K562 (cell line): ENCODE data around the gene ARID4B. TPM values are rescaled to one million over a fixed set of nuclear protein-coding genes. Genes with fewer than 3 reads are reported as not detected.

Source experiments
- ATAC-seq: fragments of 200-7000 bp; cut with Tn5 transposase; 3 replicates; pipeline ENCODE4 v1.9.1; 2020; ENCODE audit warnings: moderate library complexity
- BruUV-seq: library from RNA; stranded (reverse); fragments of 400-500 nt; replicated peaks from 2 replicates; lab custom pipeline; 2021; lab: Mats Ljungman, UMichigan
- CTCF ChIA-PET: fragments of 300-600 bp; formaldehyde crosslinking; extraction: SDS; loops from one replicate; lab custom pipeline; 2021; ENCODE audit warnings: low intra/inter-chr PET ratio; lab: Yijun Ruan, JAX
- POLR2A ChIA-PET: fragments of 300-600, 350-650 bp; sonication (Branson Sonifier 250); formaldehyde crosslinking; extraction: SDS; loops from one replicate; lab custom pipeline; 2021; ENCODE audit warnings: antibody characterized with exemption, inconsistent platforms; lab: Yijun Ruan, JAX
- DNase-seq, 4 experiments: peaks; one replicate each; pipeline versions ENCODE4 v3.0.0 to v3.0.0-alpha.2; 2011 to 2018; ENCODE audit warnings: low spot score in 3 of 4, mixed read lengths in 3 of 4; ENCODE audit errors: extremely low read depth in 1 of 4
- FAIRE-seq: peaks from 2 replicates; lab custom pipeline; 2011; peaks lifted over from hg19 to GRCh38; lab: Jason Lieb, UNC
- H2AFZ ChIP-seq: 2 replicates; pipeline ENCODE4 v1.6.0; 2011; ENCODE audit warnings: low read depth, low read length, control low read depth, inconsistent platforms
- H3K27ac ChIP-seq: fragments of 200-600 bp; 3 replicates; pipeline ENCODE4 v1.8.0; 2011; ENCODE audit warnings: low read depth, mild to moderate bottlenecking, control low read depth, inconsistent platforms, low read length, moderate library complexity, mixed read lengths; ENCODE audit errors: extremely low read depth
- H3K27me3 ChIP-seq, 2 experiments: fragments of 300-600 bp in 1 of 2; 2 replicates in 1 of 2; 3 replicates in 1 of 2; pipeline versions ENCODE4 v1.6.0 to v1.8.0; 2011; ENCODE audit warnings: inconsistent platforms in 2 of 2, low read length in 2 of 2, mild to moderate bottlenecking in 1 of 2, mixed read lengths in 1 of 2, moderate library complexity in 1 of 2; ENCODE audit not compliant: control insufficient read depth in 2 of 2, insufficient read depth in 2 of 2
- H3K36me3 ChIP-seq: fragments of 300-600 bp; 3 replicates; pipeline ENCODE4 v1.8.0; 2011; ENCODE audit warnings: mild to moderate bottlenecking, low read length, inconsistent platforms; ENCODE audit not compliant: control insufficient read depth, insufficient read depth
- H3K4me1 ChIP-seq, 2 experiments: fragments of 200-600 bp in 1 of 2; replicated peaks in 1 of 2; 2 replicates in 1 of 2; 3 replicates in 1 of 2; pipeline versions ENCODE4 v1.5.1 to v1.8.0; 2011; ENCODE audit warnings: inconsistent platforms in 2 of 2, low read length in 2 of 2, mild to moderate bottlenecking in 1 of 2, mixed read lengths in 1 of 2, moderate library complexity in 1 of 2; ENCODE audit not compliant: control insufficient read depth in 2 of 2, insufficient read depth in 2 of 2
- H3K4me2 ChIP-seq: 2 replicates; pipeline ENCODE4 v1.6.1; 2011; ENCODE audit warnings: low read length, control low read depth, inconsistent platforms, mixed read lengths; ENCODE audit not compliant: insufficient read depth
- H3K4me3 ChIP-seq: fragments of 200-600 bp; sonication (generic), shearing (Covaris generic); 2 replicates; pipeline ENCODE4 v1.5.1; 2016; ENCODE audit warnings: control low read depth, inconsistent platforms
- H3K79me2 ChIP-seq: fragments of 200-600 bp; 3 replicates; pipeline ENCODE4 v1.8.0; 2011; ENCODE audit warnings: low read length, inconsistent platforms; ENCODE audit not compliant: control insufficient read depth, insufficient read depth
- H3K9ac ChIP-seq, 2 experiments: 2 replicates each; pipeline versions ENCODE4 v1.6.0 to v1.6.1; 2011; ENCODE audit warnings: low read depth in 2 of 2, low read length in 2 of 2, control low read depth in 1 of 2, inconsistent platforms in 1 of 2, mild to moderate bottlenecking in 1 of 2, mixed read lengths in 1 of 2; ENCODE audit not compliant: insufficient read depth in 1 of 2
- H3K9me1 ChIP-seq: one replicate; pipeline ENCODE4 v1.6.0; 2011; ENCODE audit warnings: inconsistent platforms, mild to moderate bottlenecking, low read length, moderate library complexity; ENCODE audit not compliant: control insufficient read depth, insufficient read depth
- H3K9me3 ChIP-seq: replicated peaks from 2 replicates; pipeline ENCODE4 v1.5.1; 2011; ENCODE audit warnings: low read depth, low read length, inconsistent platforms; ENCODE audit not compliant: control insufficient read depth, insufficient read depth
- H4K20me1 ChIP-seq: replicated peaks from 2 replicates; pipeline ENCODE4 v1.6.1; 2011; ENCODE audit warnings: low read length, inconsistent platforms, mixed read lengths; ENCODE audit not compliant: control insufficient read depth, insufficient read depth
- BRF1 ChIP-seq: IDR thresholded peaks from 3 replicates; pipeline ENCODE4 v1.6.1; 2011; ENCODE audit warnings: borderline replicate concordance, mild to moderate bottlenecking; ENCODE audit not compliant: insufficient read length; ENCODE audit errors: extremely low read depth
- CBX8 ChIP-seq: fragments of 200-600 bp; sonication (generic); IDR thresholded peaks from 2 replicates; pipeline ENCODE4 v1.6.1; 2012; ENCODE audit warnings: borderline replicate concordance, mixed run types, low read depth, mild to moderate bottlenecking, moderate library complexity, mixed read lengths, low read length, control low read depth, inconsistent platforms; ENCODE audit not compliant: poor library complexity, severe bottlenecking; ENCODE audit errors: extremely low read depth
- CREM ChIP-seq: IDR thresholded peaks from 2 replicates; pipeline ENCODE4 v1.6.1; 2014; ENCODE audit warnings: antibody characterized with exemption, low read depth
- FOSL1 ChIP-seq: fragments of 200-800 bp; sonication (Bioruptor generic); conservative IDR thresholded peaks from 2 replicates; pipeline ENCODE4 v1.6.1; 2016; ENCODE audit warnings: missing genetic modification characterization, missing compliant biosample characterization
- JUND ChIP-seq, 2 experiments: IDR thresholded peaks; 2 replicates in 1 of 2; 3 replicates in 1 of 2; pipeline ENCODE4 v1.6.1; 2011; ENCODE audit warnings: borderline replicate concordance in 2 of 2, low read depth in 2 of 2, low read length in 2 of 2, improper control_type of control experiment in 1 of 2, missing biosample characterization in 1 of 2, missing genetic modification characterization in 1 of 2, missing genetic modification reagents in 1 of 2
- MYC ChIP-seq, 2 experiments: fragments of 250-450 bp in 1 of 2; sonication (Bioruptor Pico) in 1 of 2; IDR thresholded peaks; 2 replicates each; pipeline versions ENCODE4 v1.5.1 to v1.6.1; 2012 to 2021; ENCODE audit warnings: low read depth in 2 of 2, borderline replicate concordance in 1 of 2, improper control_type of control experiment in 1 of 2, low read length in 1 of 2, mild to moderate bottlenecking in 1 of 2, moderate library complexity in 1 of 2
- NFIX ChIP-seq: fragments of 250-450 bp; sonication (Bioruptor Pico); IDR thresholded peaks from 2 replicates; pipeline ENCODE4 v1.4.0; 2020; ENCODE audit warnings: low read depth, mild to moderate bottlenecking, moderate library complexity
- NR4A1 ChIP-seq, 2 experiments: fragments of 250-450 bp in 1 of 2; fragments of 450-650 bp in 1 of 2; sonication (Bioruptor Pico) in 1 of 2; IDR thresholded peaks; 2 replicates each; pipeline versions ENCODE4 v1.4.0 to v1.6.1; 2016 to 2020; ENCODE audit warnings: mild to moderate bottlenecking in 2 of 2, missing compliant biosample characterization in 1 of 2, missing genetic modification characterization in 1 of 2, moderate library complexity in 1 of 2
- RAD51 ChIP-seq: fragments of 450-650 bp; IDR thresholded peaks from 2 replicates; pipeline ENCODE4 v1.7.1; 2016; ENCODE audit warnings: low read depth, mild to moderate bottlenecking, borderline replicate concordance
- RBFOX2 ChIP-seq: fragments of 200-400 bp; formaldehyde crosslinking; IDR thresholded peaks from 2 replicates; pipeline ENCODE4 v1.6.1; 2017; ENCODE audit warnings: low read depth, mild to moderate bottlenecking, low read length, moderate library complexity
- SMAD4 ChIP-seq: fragments of 250-450 bp; sonication (Bioruptor Pico); conservative IDR thresholded peaks from 2 replicates; pipeline ENCODE4 v1.8.0; 2021; ENCODE audit warnings: inconsistent platforms, mild to moderate bottlenecking, moderate library complexity
- STAG1 ChIP-seq: sonication (generic); formaldehyde crosslinking; IDR thresholded peaks from 2 replicates; pipeline ENCODE4 v1.5.0; 2020; ENCODE audit warnings: missing genetic modification reagents, borderline replicate concordance
- ZFP36 ChIP-seq: fragments of 150-350 bp; IDR thresholded peaks from 2 replicates; pipeline ENCODE4 v1.6.1; 2018; ENCODE audit warnings: low read length, low read depth; ENCODE audit not compliant: partially characterized antibody
- ZNF146 ChIP-seq: IDR thresholded peaks from one replicate; pipeline ENCODE4 v1.6.1; 2018; ENCODE audit warnings: missing compliant biosample characterization; ENCODE audit not compliant: unreplicated experiment
- ZNF3 ChIP-seq: fragments of 250-450 bp; sonication (Bioruptor Pico); IDR thresholded peaks from 2 replicates; pipeline ENCODE4 v1.5.0; 2021; ENCODE audit warnings: mild to moderate bottlenecking, moderate library complexity
- ZNF431 ChIP-seq: sonication (generic); formaldehyde crosslinking; IDR thresholded peaks from 2 replicates; pipeline ENCODE4 v1.8.0; 2022; ENCODE audit warnings: mild to moderate bottlenecking, missing genetic modification reagents
- ZNF75A ChIP-seq: fragments of 450-650 bp; formaldehyde crosslinking; IDR thresholded peaks from 2 replicates; pipeline ENCODE4 v1.4.0; 2020; ENCODE audit warnings: mild to moderate bottlenecking
- WGBS: fragments of 100-300 bp; shearing (Covaris generic); methylation state at CpG from one replicate; pipeline ENCODE4 v1.1.6; 2016; ENCODE audit warnings: low coverage, mixed read lengths; ENCODE audit not compliant: insufficient coverage; ENCODE audit errors: missing lambda C conversion rate; 5-methylcytosine and 5-hydroxymethylcytosine counted together
- in situ Hi-C: fragments of 300-500 bp; cut with MboI; formaldehyde crosslinking; loops from 4 replicates; pipeline ENCODE4 v1.15.0; 2018; ENCODE audit warnings: inconsistent platforms, mixed read lengths
- intact Hi-C: fragments of 100-400 bp; cut with micrococcal nuclease; formaldehyde crosslinking; loops from 2 replicates; pipeline ENCODE4 v1.14.2; 2022
- polyA plus RNA-seq, 8 experiments: library from polyadenylated mRNA; depleted of rRNA in 4 of 8; stranded (reverse) in 5 of 8; unstranded in 3 of 8; fragments of >200 nt; fragmentation: Nextera tagmentation in 2 of 8; fragmentation: Illumina TruSeq in 1 of 8; extraction: Ambion mirVana in 2 of 8; extraction: Trizol in 1 of 8; gene quantifications; 2 replicates each; pipeline versions ENCODE4 v1.2.1 to v1.2.3, GENCODE V29; 2011 to 2014; ENCODE audit warnings: inconsistent platforms in 1 of 8, missing spikeins in 1 of 8
- total RNA-seq, 7 experiments: library from RNA; depleted of rRNA in 6 of 7; stranded (reverse); fragments of >200 nt in 6 of 7; fragmentation: Illumina TruSeq in 2 of 7; extraction: Trizol in 2 of 7; gene quantifications; 2 replicates each; pipeline versions ENCODE4 v1.2.1 to v1.2.3, GENCODE V29; 2011 to 2021; ENCODE audit warnings: low replicate concordance in 1 of 7
- TF ChIP-seq, protein P1 (sequence below), 2 experiments: fragments of 250-450 bp in 1 of 2; fragments of 450-650 bp in 1 of 2; sonication (Bioruptor Pico) in 1 of 2; IDR thresholded peaks; 2 replicates each; pipeline versions ENCODE4 v1.6.1 to v1.8.0; 2016 to 2021; ENCODE audit warnings: mild to moderate bottlenecking in 2 of 2, moderate library complexity in 2 of 2, missing compliant biosample characterization in 1 of 2, missing genetic modification characterization in 1 of 2
- TF ChIP-seq, protein P2 (sequence below): fragments of 450-650 bp; IDR thresholded peaks from 2 replicates; pipeline ENCODE4 v1.6.1; 2016

The ARID4B gene
- total and polyA plus RNA-seq, 9 of the 15 experiments (the other 6 are each of a cell fraction or from before 2014, with no cell fraction given) = 8.4 to 38.9 (median 18.5) TPM

DNA sequence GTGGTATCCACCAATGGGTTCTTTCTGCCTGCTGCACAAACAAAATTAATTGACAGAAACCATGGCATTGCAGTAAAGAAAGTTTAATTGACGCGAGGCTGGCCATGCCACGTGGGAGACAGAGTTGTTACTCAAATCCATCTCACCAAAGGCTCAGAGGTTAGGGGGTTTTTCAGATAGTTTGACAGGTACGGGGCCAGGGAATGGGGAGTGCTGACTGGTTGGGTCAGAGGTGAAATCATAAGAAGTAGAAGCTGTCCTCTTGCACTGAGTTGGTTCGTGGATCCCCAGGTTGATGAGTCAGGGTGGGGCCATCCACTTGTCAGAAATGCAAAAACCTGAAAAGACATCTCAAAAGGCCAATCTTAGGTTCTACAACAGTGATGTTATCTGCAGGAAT, 38.3 kb upstream of the ARID4B start:
- ATAC-seq (0 out of 3 replicates have a peak, but pooled peaks have one; percentile 6), FAIRE-seq (peak; percentile 46)
- no peak for TF ChIP-seq ZNF431 (CRISPR knock-in tag)
- no peak for TF ChIP-seq RAD51
- no peak for TF ChIP-seq RBFOX2
- no peak for TF ChIP-seq CREM
- no peak for TF ChIP-seq ZFP36
- no peak for TF ChIP-seq BRF1
- no peak for TF ChIP-seq ZNF146 (CRISPR knock-in tag)
- TF ChIP-seq NFIX (CRISPR knock-in tag) = no peak
- TF ChIP-seq ZNF75A (CRISPR knock-in tag) = no peak
- TF ChIP-seq SMAD4 = no peak
- no peak for TF ChIP-seq STAG1 (CRISPR knock-in tag)
- TF ChIP-seq FOSL1 (tag) = no peak
- TF ChIP-seq NR4A1 (CRISPR knock-in tag; IDR thresholded peaks at IDR 0.05) = no peak
- TF ChIP-seq NR4A1 (tag; IDR thresholded peaks at IDR 0.05) = 0 out of 2 replicates have a peak, but pooled peaks have one; percentile 43
- TF ChIP-seq CBX8 = no peak
- no peak for TF ChIP-seq MYC (IDR thresholded peaks at IDR 0.05; ENCODE audit: low read depth, low read length)
- TF ChIP-seq MYC (CRISPR knock-in tag; IDR thresholded peaks at IDR 0.05; ENCODE audit: borderline replicate concordance, low read depth) = no peak
- TF ChIP-seq JUND (IDR thresholded peaks at IDR 0.05; ENCODE audit: borderline replicate concordance, low read depth, low read length) = no peak
- TF ChIP-seq JUND (tag; IDR thresholded peaks at IDR 0.05; ENCODE audit: borderline replicate concordance, low read depth, low read length) = no peak
- no peak for TF ChIP-seq ZNF3 (CRISPR knock-in tag)
- TF ChIP-seq, protein P1, sequence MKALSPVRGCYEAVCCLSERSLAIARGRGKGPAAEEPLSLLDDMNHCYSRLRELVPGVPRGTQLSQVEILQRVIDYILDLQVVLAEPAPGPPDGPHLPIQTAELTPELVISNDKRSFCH (CRISPR knock-in tag; IDR thresholded peaks at IDR 0.05) = no peak
- TF ChIP-seq, protein P1 (tag; IDR thresholded peaks at IDR 0.05) = no peak
- TF ChIP-seq, protein P2, sequence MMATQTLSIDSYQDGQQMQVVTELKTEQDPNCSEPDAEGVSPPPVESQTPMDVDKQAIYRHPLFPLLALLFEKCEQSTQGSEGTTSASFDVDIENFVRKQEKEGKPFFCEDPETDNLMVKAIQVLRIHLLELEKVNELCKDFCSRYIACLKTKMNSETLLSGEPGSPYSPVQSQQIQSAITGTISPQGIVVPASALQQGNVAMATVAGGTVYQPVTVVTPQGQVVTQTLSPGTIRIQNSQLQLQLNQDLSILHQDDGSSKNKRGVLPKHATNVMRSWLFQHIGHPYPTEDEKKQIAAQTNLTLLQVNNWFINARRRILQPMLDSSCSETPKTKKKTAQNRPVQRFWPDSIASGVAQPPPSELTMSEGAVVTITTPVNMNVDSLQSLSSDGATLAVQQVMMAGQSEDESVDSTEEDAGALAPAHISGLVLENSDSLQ = peak; percentile 25; the same call in 1 of the 2 replicates

More for the DNA sequence above, 38.3 kb upstream of the ARID4B start:
- BruUV-seq = no TSS peak
- Histone ChIP-seq H3K27ac (peak overlapping the region; percentile 69), H3K4me2 (peak overlapping the region; percentile 85), H3K4me1 (peaks cover 9 to 16% of the 10 kb centered on the region in 2 experiments; a peak in 4 of 5 replicates), H2AFZ (peak overlapping the region; percentile 86), H4K20me1 (no peaks in the 10 kb centered on the region), H3K9ac (peak overlapping the region in 1 of 2 experiments; percentile 77; a peak in 3 of 4 replicates), H3K27me3 (no peaks in the 10 kb centered on the region), H3K9me1 (no peaks in the 10 kb centered on the region), H3K79me2 (peaks cover 40% of the 10 kb centered on the region), H3K4me3 (no peak overlapping the region), H3K9me3 (no peaks in the 10 kb centered on the region), H3K36me3 (peaks cover 14% of the 10 kb centered on the region; the same call in 2 of the 3 replicates)
- ChIA-PET POLR2A (interaction anchor here (2.3 to 2.7 kb wide), 2 partner anchors 8 to 12 kb away, joined by 11 to 20 read pairs; no protein-coding TSS in a partner anchor), CTCF (no interaction called here)
- WGBS = 63% methylated on average over 5 of the region's 5 CpGs
- in situ Hi-C loops = no loop called here
- DNase-seq = peak; percentile 29 to 62 (median 46)
- intact Hi-C loops = loop anchor here (2.0 kb wide), 1 partner anchor 49 kb away; no protein-coding TSS in a partner anchor
